GM12892 (cell line): Measurements from ENCODE around the gene IFT20. TPM values are rescaled to one million over a fixed set of nuclear protein-coding genes. Genes with fewer than 3 reads are reported as not detected.

Experiments used
- DNase-seq: peaks from one replicate; pipeline ENCODE4 v3.0.0; 2011; ENCODE audit not compliant: insufficient read length
- FAIRE-seq: peaks from 2 replicates; lab custom pipeline; 2011; peaks lifted over from hg19 to GRCh38; lab: Jason Lieb, UNC
- POLR2A ChIP-seq: IDR thresholded peaks from 2 replicates; pipeline ENCODE4 v1.6.1; 2011; ENCODE audit warnings: low read depth, low read length, control low read depth
- POLR2AphosphoS5 ChIP-seq: IDR thresholded peaks from 2 replicates; pipeline ENCODE4 v1.6.1; 2011; ENCODE audit warnings: low read depth, low read length, control low read depth
- TAF1 ChIP-seq: IDR thresholded peaks from 2 replicates; pipeline ENCODE4 v1.6.1; 2011; ENCODE audit warnings: low read depth, mild to moderate bottlenecking, control low read depth, low read length, borderline replicate concordance
- polyA plus RNA-seq: library from polyadenylated mRNA; unstranded; fragments of >200 nt; gene quantifications from one replicate; pipeline ENCODE4 v1.2.1, GENCODE V29; 2012; ENCODE audit warnings: missing spikeins, inconsistent platforms; ENCODE audit not compliant: missing spikeins

Gene IFT20, protein sequence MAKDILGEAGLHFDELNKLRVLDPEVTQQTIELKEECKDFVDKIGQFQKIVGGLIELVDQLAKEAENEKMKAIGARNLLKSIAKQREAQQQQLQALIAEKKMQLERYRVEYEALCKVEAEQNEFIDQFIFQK
- polyA plus RNA-seq: 24.8 TPM

DNA sequence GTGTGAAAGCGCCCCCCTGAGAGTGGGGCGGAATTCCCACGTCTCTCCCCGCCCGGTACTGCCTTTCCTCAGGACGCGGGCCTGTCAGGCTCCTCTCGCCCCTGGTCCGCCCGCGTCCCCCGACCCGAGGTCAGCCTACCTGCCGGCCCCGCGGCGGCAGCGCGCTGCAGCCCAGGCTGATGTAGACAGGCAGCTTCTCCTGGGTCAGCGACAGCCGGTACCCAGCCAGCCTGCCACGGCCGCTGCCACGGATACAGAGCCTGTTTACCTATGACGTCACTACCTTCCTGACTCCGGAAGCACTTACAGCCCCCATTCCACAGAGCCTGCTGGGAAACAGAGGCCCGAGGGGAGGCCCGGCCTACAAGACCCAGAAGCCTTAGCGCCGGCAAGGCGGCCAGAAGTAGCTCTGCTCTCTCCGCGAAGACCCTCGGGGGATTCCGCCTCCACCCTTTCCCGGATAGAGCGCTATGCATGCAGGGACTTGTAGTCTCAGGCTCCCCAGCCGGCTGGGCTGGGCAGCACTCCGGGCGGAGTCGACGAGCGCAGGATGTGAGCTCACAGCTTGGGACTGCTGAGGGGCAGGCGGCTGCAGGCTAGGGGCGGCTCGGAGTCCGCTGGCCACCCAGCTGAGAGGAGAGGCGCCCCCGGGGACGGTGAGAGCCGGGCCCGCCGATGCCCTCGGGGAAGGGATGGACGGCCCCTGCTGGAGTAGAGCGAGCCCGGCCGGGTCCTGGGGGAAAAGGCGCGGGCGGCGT lies at the start of gene IFT20, which contains the start of gene TNFAIP1:
Gene IFT20 (minus strand): TSS at position 272 of the 758 bp plus-strand sequence. CDS start 3,487 bp downstream, outside the sequence.
Gene TNFAIP1 (plus strand): TSS at position 561 of the 758 bp plus-strand sequence. CDS start 3,761 bp downstream, outside the sequence.
- TF ChIP-seq POLR2A (peak; percentile 80; the same call in 1 of the 2 replicates), TAF1 (no peak), POLR2AphosphoS5 (peak; percentile 58; the same call in 1 of the 2 replicates)
- peak; percentile 97 for DNase-seq
- FAIRE-seq: peak; percentile 98

DNA sequence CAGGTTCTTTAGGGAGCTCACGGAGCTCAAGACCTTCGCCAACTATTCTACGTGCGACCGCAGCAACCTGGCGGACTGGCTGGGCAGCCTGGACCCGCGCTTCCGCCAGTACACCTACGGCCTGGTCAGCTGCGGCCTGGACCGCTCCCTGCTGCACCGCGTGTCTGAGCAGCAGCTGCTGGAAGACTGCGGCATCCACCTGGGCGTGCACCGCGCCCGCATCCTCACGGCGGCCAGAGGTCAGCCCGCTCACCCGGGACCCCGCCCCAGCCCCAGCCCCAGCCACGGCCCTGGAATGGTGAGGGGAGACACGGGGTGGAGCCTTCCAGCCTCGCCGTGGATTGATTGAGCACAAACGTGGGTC lies 49.7 kb upstream of the IFT20 start:
- no peak for TF ChIP-seq POLR2AphosphoS5
- TF ChIP-seq POLR2A: no peak
- no peak for TF ChIP-seq TAF1
- no peak for FAIRE-seq
- DNase-seq: no peak

DNA sequence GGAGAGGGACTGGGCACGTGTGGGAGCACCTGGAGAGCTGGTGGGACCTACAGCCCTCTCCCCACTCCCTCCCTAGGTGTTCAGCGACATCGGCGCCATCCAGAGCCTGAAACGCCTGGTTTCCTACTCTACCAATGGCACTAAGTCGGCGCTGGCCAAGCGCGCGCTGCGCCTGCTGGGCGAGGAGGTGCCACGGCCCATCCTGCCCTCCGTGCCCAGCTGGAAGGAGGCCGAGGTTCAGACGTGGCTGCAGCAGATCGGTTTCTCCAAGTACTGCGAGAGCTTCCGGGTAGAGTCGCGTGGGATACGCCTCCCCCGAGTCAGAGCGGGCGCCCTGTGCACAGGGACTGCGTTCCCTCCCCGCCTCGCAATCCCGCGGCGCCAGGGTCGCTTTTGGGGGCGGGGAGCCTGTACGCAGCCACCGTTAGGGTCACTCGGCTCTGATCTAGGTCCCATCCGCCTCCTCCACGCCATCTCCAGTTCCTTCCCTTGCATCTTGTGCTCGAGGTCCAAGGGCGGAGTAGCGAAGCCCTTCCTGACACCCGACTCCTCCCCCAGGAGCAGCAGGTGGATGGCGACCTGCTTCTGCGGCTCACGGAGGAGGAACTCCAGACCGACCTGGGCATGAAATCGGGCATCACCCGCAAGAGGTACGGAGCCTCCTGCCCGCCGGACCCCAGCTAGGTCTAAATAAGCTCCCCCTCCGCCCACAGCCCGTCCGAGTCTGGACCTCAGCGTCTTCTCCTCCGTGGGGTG lies 49.2 kb upstream of the IFT20 start:
- peak; percentile 91 for FAIRE-seq
- peak; percentile 48 for DNase-seq
- TF ChIP-seq TAF1 (no peak), POLR2A (peak; percentile 56; the same call in 1 of the 2 replicates)

DNA sequence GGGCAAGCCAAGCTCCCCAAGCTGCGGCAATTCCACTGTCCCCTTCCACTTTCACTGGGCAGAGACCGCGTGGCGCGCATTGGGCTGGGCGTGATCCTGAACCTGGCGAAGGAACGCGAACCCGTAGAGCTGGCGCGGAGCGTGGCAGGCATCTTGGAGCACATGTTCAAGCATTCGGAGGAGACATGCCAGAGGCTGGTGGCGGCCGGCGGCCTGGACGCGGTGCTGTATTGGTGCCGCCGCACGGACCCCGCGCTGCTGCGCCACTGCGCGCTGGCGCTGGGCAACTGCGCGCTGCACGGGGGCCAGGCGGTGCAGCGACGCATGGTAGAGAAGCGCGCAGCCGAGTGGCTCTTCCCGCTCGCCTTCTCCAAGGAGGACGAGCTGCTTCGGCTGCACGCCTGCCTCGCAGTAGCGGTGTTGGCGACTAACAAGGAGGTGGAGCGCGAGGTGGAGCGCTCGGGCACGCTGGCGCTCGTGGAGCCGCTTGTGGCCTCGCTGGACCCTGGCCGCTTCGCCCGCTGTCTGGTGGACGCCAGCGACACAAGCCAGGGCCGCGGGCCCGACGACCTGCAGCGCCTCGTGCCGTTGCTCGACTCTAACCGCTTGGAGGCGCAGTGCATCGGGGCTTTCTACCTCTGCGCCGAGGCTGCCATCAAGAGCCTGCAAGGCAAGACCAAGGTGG lies 46.0 kb upstream of the IFT20 start:
- TF ChIP-seq POLR2AphosphoS5 (no peak), POLR2A (no peak), TAF1 (no peak)
- FAIRE-seq (no peak), DNase-seq (no peak)

DNA sequence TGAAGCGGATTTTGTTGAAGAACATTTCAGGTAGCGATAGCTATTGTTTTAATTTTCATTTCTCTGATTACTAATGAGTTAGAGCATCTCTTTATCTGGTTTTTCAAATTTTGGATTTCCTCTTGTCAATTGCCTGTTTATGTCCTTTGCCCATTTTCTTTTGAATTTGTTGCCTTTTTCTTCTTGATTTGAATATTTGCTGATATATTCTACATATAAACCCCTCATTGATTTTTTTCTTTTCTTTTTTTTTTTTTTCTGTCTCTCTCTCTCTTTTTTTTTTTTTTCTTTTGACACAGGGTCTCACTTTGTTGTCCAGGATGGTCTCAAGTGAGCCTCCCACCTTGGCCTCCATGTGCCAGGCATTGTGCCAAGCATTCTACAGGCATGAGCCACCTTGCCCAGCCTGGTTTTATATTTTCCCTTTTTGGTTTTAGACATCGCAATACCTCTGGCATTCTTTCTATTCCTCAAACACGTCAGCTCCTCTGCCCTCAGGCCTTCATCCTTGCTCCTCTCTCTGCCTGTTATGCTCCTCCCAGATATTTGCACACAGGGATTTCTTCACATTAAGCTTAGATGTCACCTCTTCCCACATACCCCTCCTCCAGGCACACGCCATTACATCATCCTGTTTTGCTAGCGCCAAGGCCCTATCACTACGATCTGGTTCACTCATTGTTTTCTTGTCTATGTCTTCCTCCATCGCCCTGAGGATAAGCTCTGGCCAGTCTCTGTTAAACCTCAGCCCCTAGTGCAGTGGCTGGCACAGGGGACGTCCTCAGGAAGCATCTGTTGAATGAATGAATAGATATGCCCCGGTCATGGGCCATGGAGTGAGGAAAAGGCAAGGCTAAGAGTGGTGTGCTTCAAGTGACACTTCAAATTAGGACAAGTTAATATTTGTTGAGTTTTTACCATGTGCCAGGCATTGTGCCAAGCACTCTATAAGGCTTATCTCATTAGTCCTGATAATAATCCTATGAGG lies 44.8 kb upstream of the IFT20 start:
- DNase-seq (no peak), FAIRE-seq (no peak)
- TF ChIP-seq POLR2A: no peak
- TF ChIP-seq POLR2AphosphoS5: no peak
- no peak for TF ChIP-seq TAF1

DNA sequence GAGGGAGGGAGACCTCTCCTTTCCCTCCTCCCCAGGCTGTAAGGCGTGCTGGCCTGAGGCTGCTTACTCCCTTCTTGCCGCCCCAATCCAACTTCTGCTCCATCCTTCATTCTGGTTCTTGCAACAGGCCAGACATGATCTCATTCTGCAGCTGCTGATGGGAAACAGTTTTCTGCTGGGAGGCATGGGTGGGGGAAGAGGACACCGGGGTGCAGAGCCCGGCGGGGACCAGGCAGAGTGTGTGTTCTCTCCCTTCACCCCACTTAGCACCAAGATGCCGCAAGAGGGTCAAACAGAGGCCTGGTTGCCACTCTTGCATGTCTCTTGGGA lies 37.6 kb upstream of the IFT20 start:
- no peak for DNase-seq
- no peak for FAIRE-seq
- TF ChIP-seq TAF1: no peak
- TF ChIP-seq POLR2A: no peak
- TF ChIP-seq POLR2AphosphoS5: no peak

DNA sequence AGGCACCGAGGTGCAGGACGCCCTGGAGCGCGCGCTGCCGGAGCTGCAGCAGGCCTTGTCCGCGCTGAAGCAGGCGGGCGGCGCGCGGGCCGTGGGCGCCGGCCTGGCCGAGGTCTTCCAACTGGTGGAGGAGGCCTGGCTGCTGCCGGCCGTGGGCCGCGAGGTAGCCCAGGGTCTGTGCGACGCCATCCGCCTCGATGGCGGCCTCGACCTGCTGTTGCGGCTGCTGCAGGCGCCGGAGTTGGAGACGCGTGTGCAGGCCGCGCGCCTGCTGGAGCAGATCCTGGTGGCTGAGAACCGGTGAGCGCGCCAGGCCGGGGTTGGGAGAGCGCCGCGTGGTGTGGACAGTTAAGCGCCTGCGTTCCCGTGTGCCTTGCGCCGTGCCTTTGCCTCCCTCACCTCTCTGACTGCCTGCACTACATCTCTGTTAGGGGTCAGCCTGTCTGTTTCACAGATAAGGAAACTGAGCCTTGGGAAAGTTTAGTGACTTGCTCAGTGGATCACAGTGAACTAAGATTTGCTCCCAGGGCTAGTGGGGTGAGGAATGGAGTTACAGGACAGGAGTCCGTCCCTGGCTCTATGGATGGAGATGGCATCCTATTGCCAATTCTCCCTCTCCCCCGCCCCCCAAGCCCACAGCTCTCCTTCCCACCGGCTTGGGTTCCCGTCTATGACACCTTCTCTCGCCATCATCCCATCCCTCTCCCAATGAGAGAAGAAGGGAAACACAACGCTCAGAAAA lies 37.1 kb upstream of the IFT20 start:
- TF ChIP-seq POLR2A (no peak), POLR2AphosphoS5 (no peak), TAF1 (no peak)
- FAIRE-seq (no peak), DNase-seq (peak; percentile 54)

DNA sequence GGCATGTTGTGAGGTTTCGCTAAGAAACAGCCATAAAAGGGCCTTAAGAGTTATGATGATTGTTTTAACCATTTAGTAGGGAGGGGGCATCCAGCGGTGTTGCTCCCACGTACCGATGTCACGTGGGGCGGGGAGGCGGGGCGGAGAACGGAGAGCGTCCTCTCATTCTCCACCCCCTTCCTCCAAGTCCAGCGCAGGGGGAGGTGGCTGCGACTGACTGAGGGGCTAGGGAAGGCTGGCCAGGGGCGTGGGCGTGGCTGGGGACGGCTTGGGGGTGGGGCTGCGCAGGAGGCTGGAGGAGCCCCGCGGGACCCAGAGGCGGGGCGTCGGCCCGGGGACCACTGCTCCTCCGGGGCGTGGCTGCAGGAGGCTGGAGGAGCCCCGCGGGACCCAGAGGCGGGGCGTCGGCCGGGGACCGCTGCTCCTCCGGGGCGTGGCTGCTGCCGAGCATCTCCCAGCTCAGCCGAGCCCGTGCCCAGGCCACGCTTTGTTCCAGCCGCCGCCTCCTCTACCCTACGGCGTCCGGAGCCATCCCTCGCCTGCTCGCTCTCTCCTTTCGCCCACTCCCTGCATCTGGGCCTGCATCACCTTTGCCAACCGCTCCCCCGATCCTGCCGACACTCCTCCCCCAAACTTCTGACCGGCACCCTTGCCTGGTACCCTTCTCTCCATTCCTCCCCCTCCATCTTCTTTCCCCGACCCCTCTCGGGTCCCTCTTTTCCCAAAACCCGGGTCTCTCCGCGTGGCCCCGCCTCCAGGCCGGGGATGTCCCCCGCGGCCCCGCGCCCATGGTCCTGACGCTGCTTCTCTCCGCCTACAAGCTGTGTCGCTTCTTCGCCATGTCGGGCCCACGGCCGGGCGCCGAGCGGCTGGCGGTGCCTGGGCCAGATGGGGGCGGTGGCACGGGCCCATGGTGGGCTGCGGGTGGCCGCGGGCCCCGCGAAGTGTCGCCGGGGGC lies 36.3 kb upstream of the IFT20 start, which contains the start of gene SARM1:
Gene SARM1 (plus strand): TSS at position 450 of the 958 bp plus-strand sequence. CDS start 339 bp downstream, at position 789.
- DNase-seq (peak; percentile 95), FAIRE-seq (peak; percentile 98)
- no peak for TF ChIP-seq POLR2AphosphoS5
- no peak for TF ChIP-seq TAF1
- peak; percentile 53; the same call in 1 of the 2 replicates for TF ChIP-seq POLR2A

DNA sequence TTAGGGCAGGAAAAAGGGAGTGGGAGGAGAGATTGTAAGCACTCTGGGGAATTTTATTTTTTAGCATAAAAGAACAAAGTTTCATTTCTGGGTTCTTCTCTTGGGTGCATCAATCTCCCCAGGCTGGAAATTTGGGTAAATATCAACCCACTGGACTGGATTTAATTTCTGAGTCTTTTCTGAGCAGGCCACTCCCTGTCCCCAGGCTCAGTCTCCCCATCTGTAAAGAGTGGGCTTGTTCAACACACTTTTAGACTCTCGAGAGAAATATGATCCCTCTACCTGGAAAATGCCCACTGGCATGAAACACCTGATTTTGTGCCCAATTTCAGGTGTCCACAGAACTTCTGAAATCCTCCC lies 35.5 kb upstream of the IFT20 start:
- DNase-seq (no peak), FAIRE-seq (no peak)
- no peak for TF ChIP-seq TAF1
- no peak for TF ChIP-seq POLR2AphosphoS5
- no peak for TF ChIP-seq POLR2A
